Measurements from ENCODE around the gene PSMB7. TPM values are rescaled to one million over a fixed set of nuclear protein-coding genes. Genes with fewer than 3 reads are reported as not detected.

PSMB7 gene
- polyA plus RNA-seq = 100 to 1,000 TPM; 139 to 221 (median 189) TPM
- long read RNA-seq, donor 1, transcript PSMB7-201 (8 exons, 980 nt) = major isoform, 129 of 231 reads
- long read RNA-seq, donor 1, partial matches to known transcripts = 88 of 231 reads
- long read RNA-seq, donor 1, other reads (novel, unspliced or antisense) = 14 of 231 reads
- long read RNA-seq, donor 2, transcript PSMB7-201 (8 exons, 980 nt) = major isoform, 32 of 51 reads
- long read RNA-seq, donor 2, partial matches to known transcripts = 12 of 51 reads
- long read RNA-seq, donor 2, other reads (novel, unspliced or antisense) = 7 of 51 reads
- long read RNA-seq, donor 3, transcript PSMB7-201 (8 exons, 980 nt) = major isoform, 33 of 62 reads
- long read RNA-seq, donor 3, partial matches to known transcripts = 29 of 62 reads
- long read RNA-seq, donor 3, other reads (novel, unspliced or antisense) = 0 of 62 reads
- long read RNA-seq, donor 4, partial matches to known transcripts = 0 of 4 reads
- long read RNA-seq, donor 4, other reads (novel, unspliced or antisense) = 0 of 4 reads
- long read RNA-seq, donor 5, transcript PSMB7-201 (8 exons, 980 nt) = major isoform, 12 of 24 reads
- long read RNA-seq, donor 5, partial matches to known transcripts = 12 of 24 reads
- long read RNA-seq, donor 5, other reads (novel, unspliced or antisense) = 0 of 24 reads
- long read RNA-seq, donor 6, transcript PSMB7-201 (8 exons, 980 nt) = major isoform, 42 of 60 reads
- long read RNA-seq, donor 6, partial matches to known transcripts = 18 of 60 reads
- long read RNA-seq, donor 6, other reads (novel, unspliced or antisense) = 0 of 60 reads
- long read RNA-seq, donor 7 = 0 reads
- long read RNA-seq, donor 8, transcript PSMB7-201 (8 exons, 980 nt) = major isoform, 12 of 12 reads
- long read RNA-seq, donor 8, partial matches to known transcripts = 0 of 12 reads
- long read RNA-seq, donor 8, other reads (novel, unspliced or antisense) = 0 of 12 reads
- long read RNA-seq, donor 9, transcript PSMB7-201 (8 exons, 980 nt) = major isoform, 20 of 20 reads
- long read RNA-seq, donor 9, partial matches to known transcripts = 0 of 20 reads
- long read RNA-seq, donor 9, other reads (novel, unspliced or antisense) = 0 of 20 reads
- long read RNA-seq, donor 10, transcript PSMB7-201 (8 exons, 980 nt) = major isoform, 84 of 134 reads
- long read RNA-seq, donor 10, partial matches to known transcripts = 44 of 134 reads
- long read RNA-seq, donor 10, other reads (novel, unspliced or antisense) = 6 of 134 reads

DNA sequence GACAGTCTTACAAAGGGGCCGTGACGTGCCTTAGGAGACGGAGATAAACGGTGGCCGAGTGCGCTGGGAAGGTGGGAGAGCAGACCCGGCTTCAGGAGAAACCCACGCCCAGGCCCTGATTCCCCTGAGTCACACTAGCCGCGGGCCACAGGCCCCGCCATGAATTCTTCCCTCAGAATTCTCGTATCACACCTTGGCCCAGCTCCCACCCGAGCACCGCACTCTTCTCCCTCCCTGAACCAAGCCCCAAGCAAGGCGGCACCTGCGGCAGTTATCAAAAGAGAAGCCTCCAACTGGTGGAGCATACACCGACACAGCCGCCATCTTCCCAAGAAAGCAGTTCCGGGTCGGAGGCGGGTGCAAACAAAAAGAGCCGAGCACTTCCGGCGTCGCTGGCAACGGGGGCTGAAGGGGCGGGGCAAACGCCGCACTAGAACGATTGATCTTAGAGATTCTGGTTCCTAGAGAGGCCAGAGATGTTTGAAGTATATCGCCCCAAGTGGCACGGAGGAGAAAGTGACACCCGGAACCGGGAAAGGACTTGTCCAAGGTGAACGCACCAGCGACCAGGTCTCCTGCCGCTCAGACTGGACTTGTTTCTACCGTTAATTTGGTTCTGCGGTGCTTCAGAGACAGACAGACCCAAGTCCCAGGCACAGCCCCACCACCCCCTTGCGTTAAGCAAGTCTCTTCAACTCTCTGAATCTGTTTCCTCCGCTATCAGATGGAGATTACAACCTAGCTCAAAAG, at the start of gene PSMB7:
Gene PSMB7 (minus strand): TSS at position 341 of the 750 bp plus-strand sequence. CDS start 17 bp downstream, at position 324.
- Histone ChIP-seq H3K27ac (ENCODE audit: low read depth in 1 of 3, low read length in 2 of 3) (peak within 1 kb of the TSS; percentile 21 to 83 (median 59)), H3K9me3 (ENCODE audit: control insufficient read depth in 2 of 2, insufficient read depth in 1 of 2, low read depth in 1 of 2, low read length in 1 of 2) (peaks cover 0 to 5% of the 10 kb centered on the region in 2 donors), H3K36me3 (ENCODE audit: control insufficient read depth in 3 of 3, insufficient read depth in 2 of 3, low read depth in 1 of 3, low read length in 3 of 3) (peaks cover 8 to 17% (median 14%) of the 10 kb centered on the region in 3 donors), H3K27me3 (ENCODE audit: control insufficient read depth in 3 of 3, insufficient read depth in 3 of 3, low read length in 3 of 3) (no peaks in the 10 kb centered on the region), H3K4me1 (ENCODE audit: control insufficient read depth in 3 of 3, insufficient read depth in 2 of 3, low read depth in 1 of 3, low read length in 2 of 3) (peaks cover 0 to 3% (median 0%) of the 10 kb centered on the region in 3 donors), H3K4me3 (ENCODE audit: low read depth in 1 of 3, low read length in 3 of 3) (peak within 1 kb of the TSS; percentile 72 to 98 (median 81))
- DNase-seq = peak; percentile 97
- WGBS, 3 donors = 6 to 8% (median 6%) methylated on average over 41 of the region's 41 CpGs
- FAIRE-seq = no peak

DNA sequence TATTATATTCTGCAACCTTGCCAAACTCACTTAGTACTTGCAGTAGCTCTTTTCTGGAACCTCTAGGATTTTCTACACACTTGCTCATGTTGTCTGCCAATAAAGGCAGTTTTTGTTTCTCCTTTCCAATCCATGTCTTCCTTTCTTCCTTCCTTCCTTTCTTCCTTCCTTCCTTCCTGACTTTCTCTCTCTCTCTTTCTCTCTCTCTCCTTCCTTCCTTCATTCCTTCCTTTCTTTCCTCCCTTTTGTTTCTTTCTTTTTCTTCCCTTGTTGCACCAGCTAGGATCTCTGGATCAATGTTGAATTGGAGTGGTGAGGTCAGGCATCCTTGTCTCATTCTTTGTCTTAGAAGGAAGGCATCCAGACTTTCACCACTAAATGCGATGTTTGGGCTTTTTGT, 47.5 kb upstream of the PSMB7 start:
- Histone ChIP-seq H3K9me3 (ENCODE audit: control insufficient read depth in 2 of 2, insufficient read depth in 1 of 2, low read depth in 1 of 2, low read length in 1 of 2) (no peaks in the 10 kb centered on the region), H3K4me3 (ENCODE audit: low read depth in 1 of 3, low read length in 3 of 3) (no peak overlapping the region), H3K27me3 (ENCODE audit: control insufficient read depth in 3 of 3, insufficient read depth in 3 of 3, low read length in 3 of 3) (peaks cover 0 to 5% (median 0%) of the 10 kb centered on the region in 3 donors), H3K4me1 (ENCODE audit: control insufficient read depth in 3 of 3, insufficient read depth in 2 of 3, low read depth in 1 of 3, low read length in 2 of 3) (no peaks in the 10 kb centered on the region), H3K36me3 (ENCODE audit: control insufficient read depth in 3 of 3, insufficient read depth in 2 of 3, low read depth in 1 of 3, low read length in 3 of 3) (no peaks in the 10 kb centered on the region), H3K27ac (ENCODE audit: low read depth in 1 of 3, low read length in 2 of 3) (no peak overlapping the region)
- WGBS, 3 donors = 88 to 98% (median 91%) methylated on average over 1 of the region's 1 CpG
- FAIRE-seq (no peak), DNase-seq (no peak)

DNA sequence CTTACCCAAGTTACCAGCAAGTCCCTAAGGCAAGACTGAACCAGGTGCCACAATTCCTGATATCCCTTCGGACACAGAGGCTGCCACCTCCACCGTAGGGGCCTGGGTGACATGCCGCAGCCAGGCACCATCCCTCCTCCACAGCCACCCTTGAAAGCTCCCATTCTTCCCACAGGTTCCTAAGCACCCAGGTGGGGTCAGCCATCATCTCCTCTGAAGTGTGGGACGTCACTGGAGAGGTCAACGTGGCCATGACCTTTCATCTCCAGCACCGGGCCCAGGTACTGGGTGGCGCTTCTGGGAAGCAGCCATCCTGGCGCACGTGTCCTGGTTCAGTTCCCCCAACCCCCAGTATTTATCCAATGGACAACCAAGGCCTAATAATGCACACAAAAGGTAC, 43.2 kb upstream of the PSMB7 start:
- WGBS, 3 donors = 68 to 84% (median 79%) methylated on average over 9 of the region's 9 CpGs
- no peaks in the 10 kb centered on the region for H3K4me1 ChIP-seq (ENCODE audit: control insufficient read depth in 3 of 3, insufficient read depth in 2 of 3, low read depth in 1 of 3, low read length in 2 of 3)
- H3K27me3 ChIP-seq (ENCODE audit: control insufficient read depth in 3 of 3, insufficient read depth in 3 of 3, low read length in 3 of 3) = peaks cover 0 to 17% (median 0%) of the 10 kb centered on the region in 3 donors
- FAIRE-seq (no peak), DNase-seq (no peak)
- H3K36me3 ChIP-seq (ENCODE audit: control insufficient read depth in 3 of 3, insufficient read depth in 2 of 3, low read depth in 1 of 3, low read length in 3 of 3) = no peaks in the 10 kb centered on the region
- no peak overlapping the region for H3K4me3 ChIP-seq (ENCODE audit: low read depth in 1 of 3, low read length in 3 of 3)
- H3K27ac ChIP-seq (ENCODE audit: low read depth in 1 of 3, low read length in 2 of 3) = no peak overlapping the region
- no peaks in the 10 kb centered on the region for H3K9me3 ChIP-seq (ENCODE audit: control insufficient read depth in 2 of 2, insufficient read depth in 1 of 2, low read depth in 1 of 2, low read length in 1 of 2)

GRCh38 chr9:124457887-124458431, 42.7 kb upstream of the PSMB7 start:
- Histone ChIP-seq H3K9me3 (ENCODE audit: control insufficient read depth in 2 of 2, insufficient read depth in 1 of 2, low read depth in 1 of 2, low read length in 1 of 2) (no peaks in the 10 kb centered on the region), H3K27me3 (ENCODE audit: control insufficient read depth in 3 of 3, insufficient read depth in 3 of 3, low read length in 3 of 3) (peaks cover 0 to 18% (median under 1%) of the 10 kb centered on the region in 3 donors), H3K4me1 (ENCODE audit: control insufficient read depth in 3 of 3, insufficient read depth in 2 of 3, low read depth in 1 of 3, low read length in 2 of 3) (no peaks in the 10 kb centered on the region), H3K36me3 (ENCODE audit: control insufficient read depth in 3 of 3, insufficient read depth in 2 of 3, low read depth in 1 of 3, low read length in 3 of 3) (no peaks in the 10 kb centered on the region), H3K27ac (ENCODE audit: low read depth in 1 of 3, low read length in 2 of 3) (no peak overlapping the region), H3K4me3 (ENCODE audit: low read depth in 1 of 3, low read length in 3 of 3) (no peak overlapping the region)
- WGBS, 3 donors = 72 to 76% (median 73%) methylated on average over 7 to 8 of the region's 8 CpGs
- DNase-seq = no peak
- FAIRE-seq = no peak

DNA sequence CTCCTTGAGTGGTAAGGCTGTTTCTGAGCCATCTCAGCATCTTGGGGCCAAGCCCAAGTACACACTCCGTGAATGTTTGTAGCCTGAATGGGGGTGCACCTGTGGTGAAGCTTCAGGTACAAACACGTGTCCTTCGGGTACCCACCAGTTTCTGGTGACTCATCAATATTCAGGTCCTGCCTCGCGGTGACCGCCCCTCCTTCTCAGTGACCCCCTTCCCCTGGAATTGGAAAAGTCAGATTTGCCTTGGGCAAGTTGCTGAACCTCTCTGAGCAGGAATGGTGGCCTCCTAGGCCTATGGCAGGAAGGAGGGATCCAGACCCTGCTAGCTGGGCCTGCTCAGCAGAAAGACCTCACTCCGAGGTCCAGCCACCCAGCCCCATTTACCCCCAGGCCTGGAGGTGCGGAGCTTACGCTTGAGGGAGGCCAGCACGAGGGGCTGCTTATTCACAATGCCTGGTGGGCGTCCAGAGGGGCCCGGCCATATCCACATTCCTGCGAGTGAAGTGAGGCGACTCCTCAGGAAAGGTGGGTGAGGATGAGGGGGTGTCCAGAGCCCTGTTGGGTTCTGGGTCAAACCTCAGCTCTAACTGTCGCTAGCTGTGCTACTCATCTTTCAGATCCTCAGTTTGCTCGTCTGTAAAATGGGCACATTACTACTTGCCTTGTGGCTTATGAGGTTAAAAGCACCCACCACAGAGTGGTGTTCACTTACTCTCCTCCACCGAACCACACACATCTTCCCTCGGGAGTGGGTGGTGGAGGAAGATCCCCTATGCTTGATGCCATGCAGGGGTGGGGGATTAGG, 42.0 kb upstream of the PSMB7 start:
- no peak overlapping the region for H3K4me3 ChIP-seq (ENCODE audit: low read depth in 1 of 3, low read length in 3 of 3)
- FAIRE-seq (no peak), DNase-seq (no peak)
- no peak overlapping the region for H3K27ac ChIP-seq (ENCODE audit: low read depth in 1 of 3, low read length in 2 of 3)
- H3K9me3 ChIP-seq (ENCODE audit: control insufficient read depth in 2 of 2, insufficient read depth in 1 of 2, low read depth in 1 of 2, low read length in 1 of 2) = no peaks in the 10 kb centered on the region
- 75 to 79% (median 77%) methylated on average over 18 of the region's 18 CpGs for WGBS, 3 donors
- no peaks in the 10 kb centered on the region for H3K4me1 ChIP-seq (ENCODE audit: control insufficient read depth in 3 of 3, insufficient read depth in 2 of 3, low read depth in 1 of 3, low read length in 2 of 3)
- H3K27me3 ChIP-seq (ENCODE audit: control insufficient read depth in 3 of 3, insufficient read depth in 3 of 3, low read length in 3 of 3) = peaks cover 0 to 25% (median 5%) of the 10 kb centered on the region in 3 donors
- no peaks in the 10 kb centered on the region for H3K36me3 ChIP-seq (ENCODE audit: control insufficient read depth in 3 of 3, insufficient read depth in 2 of 3, low read depth in 1 of 3, low read length in 3 of 3)

DNA sequence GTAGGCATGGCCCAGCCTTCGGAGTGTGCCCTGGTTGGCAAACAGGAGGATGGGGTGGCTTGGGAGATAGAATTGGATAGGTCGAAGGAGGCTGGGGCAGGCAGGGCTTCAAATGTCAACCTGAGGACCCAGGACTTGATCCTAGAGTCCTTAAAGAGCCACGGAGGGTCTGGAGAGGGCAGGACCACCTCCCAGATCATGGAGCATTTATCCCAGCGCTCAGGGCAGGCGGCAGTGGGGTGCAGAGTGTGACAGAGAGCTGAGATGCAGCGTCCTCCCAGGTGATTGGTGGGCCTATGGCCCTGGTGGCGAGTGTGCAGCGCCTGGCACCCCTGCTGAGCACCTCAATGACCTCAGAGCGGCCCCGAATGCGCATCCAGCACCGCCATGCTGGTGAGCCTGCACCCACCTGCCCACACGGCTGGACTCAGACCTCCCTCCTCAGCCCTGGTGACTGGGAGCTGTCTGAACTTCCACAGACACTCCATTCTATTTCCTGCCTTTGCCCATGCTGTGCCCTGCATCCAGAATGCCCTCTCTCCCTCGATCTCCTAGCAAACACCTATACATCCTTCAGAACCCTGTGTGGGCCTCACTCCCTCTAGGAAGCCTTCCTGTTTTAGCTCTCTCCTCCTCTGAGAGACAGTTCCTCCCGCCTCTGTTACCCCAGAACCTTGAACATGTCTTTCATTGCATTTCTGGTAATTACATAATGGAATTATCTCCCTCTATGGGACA, 41.3 kb upstream of the PSMB7 start:
- no peak overlapping the region for H3K27ac ChIP-seq (ENCODE audit: low read depth in 1 of 3, low read length in 2 of 3)
- 63 to 71% (median 64%) methylated on average over 15 of the region's 15 CpGs for WGBS, 3 donors
- no peaks in the 10 kb centered on the region for H3K9me3 ChIP-seq (ENCODE audit: control insufficient read depth in 2 of 2, insufficient read depth in 1 of 2, low read depth in 1 of 2, low read length in 1 of 2)
- no peaks in the 10 kb centered on the region for H3K4me1 ChIP-seq (ENCODE audit: control insufficient read depth in 3 of 3, insufficient read depth in 2 of 3, low read depth in 1 of 3, low read length in 2 of 3)
- FAIRE-seq (no peak), DNase-seq (no peak)
- H3K4me3 ChIP-seq (ENCODE audit: low read depth in 1 of 3, low read length in 3 of 3) = no peak overlapping the region
- H3K36me3 ChIP-seq (ENCODE audit: control insufficient read depth in 3 of 3, insufficient read depth in 2 of 3, low read depth in 1 of 3, low read length in 3 of 3) = no peaks in the 10 kb centered on the region
- peaks cover 0 to 32% (median 11%) of the 10 kb centered on the region in 3 donors for H3K27me3 ChIP-seq (ENCODE audit: control insufficient read depth in 3 of 3, insufficient read depth in 3 of 3, low read length in 3 of 3)

Measured in small intestine (tissue), 16 donors.